NCI-H446 treated with DMSO at 0.1 percent for 48 hours (cell line): ENCODE results near the gene PPP1R9A.
A peak's percentile ranks its signal among the peaks of the same experiment; 100 is the strongest.

Experiments
- DNase-seq: peaks from one replicate; lab custom pipeline; 2025; lab: John Stamatoyannopoulos, UW

The PPP1R9A gene

DNA sequence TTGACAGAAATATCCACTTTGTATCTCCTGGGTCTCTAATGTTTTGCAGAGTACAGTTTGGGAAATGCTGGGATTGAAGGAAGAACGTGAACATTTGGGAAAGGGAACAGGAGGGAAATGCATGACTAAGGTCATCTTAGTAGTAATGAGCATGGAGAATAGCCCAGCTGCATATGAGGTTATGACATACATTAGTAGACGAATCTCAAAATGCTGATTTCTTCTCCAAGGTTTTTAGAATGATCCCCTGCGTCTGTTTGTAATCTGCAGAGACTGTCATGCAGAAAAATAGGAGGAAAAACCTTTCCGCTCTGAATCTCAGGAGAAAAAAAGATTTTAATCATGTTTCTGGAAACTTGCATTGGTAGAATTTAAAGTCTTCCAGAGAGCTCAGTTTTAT lies 133.6 kb downstream of the PPP1R9A start:
- DNase-seq: no peak

DNA sequence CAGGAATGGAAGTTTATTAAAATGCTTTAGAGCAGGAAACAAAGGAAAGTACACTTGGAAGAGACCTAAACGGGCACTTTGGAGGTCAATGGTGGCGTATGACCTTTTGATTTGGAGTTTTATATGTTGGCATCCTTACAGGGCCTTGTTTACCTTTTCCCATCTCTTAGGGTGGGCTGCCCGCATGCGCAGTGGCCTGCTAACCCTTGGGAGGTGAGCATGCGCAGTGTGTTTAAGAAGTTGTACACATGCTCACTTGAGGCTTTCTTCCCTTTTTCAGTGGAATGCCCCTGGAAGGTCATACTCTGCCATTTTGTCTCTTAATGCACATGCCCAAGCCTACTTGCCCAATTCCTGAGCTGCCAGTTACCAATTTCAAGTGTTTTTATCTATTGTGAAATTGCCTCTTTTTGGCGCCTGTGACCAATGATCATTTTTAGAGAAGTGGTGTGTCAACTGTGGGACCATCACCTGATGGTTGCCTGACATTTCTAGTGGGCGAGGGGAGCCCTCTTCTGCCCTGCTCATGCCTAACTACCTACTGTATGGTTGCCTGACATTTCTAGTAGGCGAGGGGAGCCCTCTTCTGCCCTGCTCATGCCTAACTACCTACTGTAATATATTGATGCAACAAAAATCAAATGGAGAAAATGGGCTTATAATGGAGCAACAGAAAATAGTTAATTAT lies 138.0 kb downstream of the PPP1R9A start:
- DNase-seq: peak; percentile 8

DNA sequence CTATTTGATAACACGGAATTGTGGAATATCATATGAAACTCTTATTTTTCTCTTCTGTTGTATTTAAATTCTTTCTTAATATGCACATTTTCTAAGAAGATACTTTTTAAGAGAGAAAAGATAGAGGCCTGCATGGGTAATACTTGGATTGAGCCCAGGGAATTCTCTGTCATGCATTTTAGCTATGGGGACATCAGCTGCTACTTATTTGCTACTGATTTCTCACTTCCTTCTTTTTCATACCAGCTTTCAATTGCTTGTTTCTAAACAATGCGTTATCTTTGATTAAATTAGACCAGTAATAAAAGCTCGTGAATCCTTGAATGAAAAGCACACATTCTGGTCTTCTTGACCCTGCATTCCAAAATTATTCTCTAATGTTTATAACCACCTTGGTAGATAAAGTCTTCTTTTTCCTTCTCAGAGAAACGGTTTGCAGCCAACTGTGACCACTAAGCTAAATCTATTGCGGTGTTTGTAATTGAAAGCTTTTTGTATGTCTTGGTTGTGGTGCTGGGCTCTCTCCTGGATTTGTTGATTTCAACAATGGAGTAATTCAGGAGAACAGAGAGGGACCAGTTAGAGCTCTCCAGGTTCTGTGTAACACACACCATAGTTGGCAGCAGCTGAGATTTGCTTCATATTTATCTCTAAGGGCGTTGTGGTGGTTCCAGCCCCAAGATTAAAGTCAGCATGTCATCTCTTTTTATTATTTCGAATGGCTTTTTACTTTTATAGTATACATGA lies 139.3 kb downstream of the PPP1R9A start:
- no peak for DNase-seq

DNA sequence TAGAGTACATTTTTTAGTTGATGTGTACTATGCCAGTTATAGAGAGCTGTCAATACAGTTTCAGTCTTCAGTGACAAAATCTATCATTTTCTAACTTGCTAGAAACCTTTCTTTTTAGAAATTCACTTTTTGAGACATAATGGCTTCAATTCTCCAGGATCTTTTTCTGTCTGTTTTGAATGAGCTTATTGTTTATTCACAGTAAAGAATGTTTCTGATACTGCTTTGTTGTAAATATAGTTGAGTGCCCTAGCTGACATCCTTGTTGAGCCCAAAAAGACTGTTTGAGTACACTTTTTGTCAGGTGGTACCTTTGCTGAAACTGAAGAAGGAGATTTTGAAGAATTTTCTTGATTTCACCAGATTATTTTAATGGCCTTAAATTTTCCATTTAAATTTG lies 139.9 kb downstream of the PPP1R9A start:
- DNase-seq: no peak

DNA sequence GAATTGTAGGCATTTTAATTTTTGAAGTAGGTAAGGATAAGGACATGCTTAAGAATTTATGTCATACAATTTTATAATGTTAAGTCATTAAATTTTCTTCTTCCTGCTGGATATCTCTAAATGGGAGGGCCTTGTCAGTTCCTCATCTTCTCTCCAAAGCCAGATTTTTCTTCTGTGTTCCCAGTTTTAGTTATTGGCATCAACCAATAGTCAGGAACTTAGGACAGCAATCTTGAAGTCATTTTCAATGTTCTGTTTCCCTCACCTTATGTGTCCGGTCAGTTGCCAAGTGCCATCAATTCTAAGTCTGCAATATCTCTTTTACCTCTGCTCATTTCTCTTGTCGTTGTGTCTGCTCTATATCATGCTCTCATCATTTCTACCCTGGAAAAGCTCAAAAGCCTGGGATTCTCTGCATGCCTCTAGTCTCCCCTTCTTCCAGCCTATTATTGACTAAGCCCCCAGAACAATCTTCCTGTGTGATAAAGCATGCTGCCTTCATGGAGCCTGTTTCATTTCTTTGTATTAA lies 145.2 kb downstream of the PPP1R9A start:
- no peak for DNase-seq

DNA sequence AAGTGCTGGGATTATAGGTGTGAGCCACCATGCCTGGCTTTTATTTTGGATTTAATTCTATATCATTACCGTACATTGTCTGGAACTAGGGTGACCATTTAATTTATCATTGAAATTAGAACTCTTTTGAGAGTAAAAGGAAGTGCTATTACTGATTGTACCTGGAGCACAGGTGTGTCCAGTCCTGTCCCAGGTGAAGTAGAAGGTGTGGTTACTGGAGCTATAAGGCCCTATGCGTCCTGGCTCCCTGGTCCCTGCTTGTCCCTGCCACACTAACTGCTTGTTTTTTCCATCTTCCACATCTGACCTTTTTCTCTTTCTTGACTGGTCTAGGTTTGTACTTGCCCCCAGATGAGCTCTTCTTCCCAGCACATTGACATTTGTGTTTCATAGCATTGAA lies 147.0 kb downstream of the PPP1R9A start:
- no peak for DNase-seq

DNA sequence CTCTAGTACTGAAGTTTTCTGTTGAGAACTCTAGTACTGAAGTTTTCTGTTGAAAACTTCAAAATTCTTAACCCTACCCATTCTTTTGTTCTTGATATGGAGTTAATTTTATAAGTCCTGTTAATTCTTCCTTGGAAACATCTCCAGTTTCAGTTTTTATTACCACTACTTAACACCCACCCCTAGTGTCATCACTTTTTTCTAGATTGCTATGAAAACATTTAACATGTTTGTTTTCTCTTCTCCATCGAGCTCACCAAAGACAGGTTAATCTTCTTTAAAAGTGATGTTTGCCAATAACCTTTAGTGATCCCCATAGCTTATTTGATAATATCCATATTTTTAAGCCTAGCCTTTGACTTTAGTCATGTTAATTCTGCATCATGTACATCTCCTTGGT lies 147.9 kb downstream of the PPP1R9A start:
- DNase-seq: no peak

DNA sequence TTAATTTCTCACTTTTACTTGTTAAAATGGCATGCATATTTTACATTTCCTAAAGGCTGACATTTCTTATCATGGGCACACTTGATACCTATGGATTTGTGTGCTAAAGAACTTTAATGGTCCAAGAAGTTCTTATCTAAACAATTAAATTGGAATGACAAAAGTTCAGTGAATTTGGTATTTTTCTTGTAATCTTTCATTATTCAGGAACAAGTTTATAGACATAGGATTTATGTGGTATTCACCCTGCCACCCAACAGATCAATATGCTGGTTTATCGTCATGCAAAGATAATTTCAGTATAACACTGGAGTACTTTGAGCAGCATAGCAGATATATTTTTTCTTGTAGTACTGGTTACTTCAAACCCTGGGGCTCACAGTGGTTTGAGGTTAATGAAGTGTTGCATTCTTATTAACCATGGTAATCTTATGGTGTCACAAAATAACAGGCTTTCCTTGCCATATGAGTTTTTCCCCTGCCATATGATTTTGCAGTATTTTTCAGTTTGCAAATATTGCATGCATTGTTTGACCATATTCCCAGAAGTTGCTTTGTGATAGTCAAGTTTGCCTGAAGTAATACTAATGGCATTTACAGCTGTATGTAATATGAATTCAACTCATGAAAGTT lies 148.8 kb downstream of the PPP1R9A start:
- no peak for DNase-seq

DNA sequence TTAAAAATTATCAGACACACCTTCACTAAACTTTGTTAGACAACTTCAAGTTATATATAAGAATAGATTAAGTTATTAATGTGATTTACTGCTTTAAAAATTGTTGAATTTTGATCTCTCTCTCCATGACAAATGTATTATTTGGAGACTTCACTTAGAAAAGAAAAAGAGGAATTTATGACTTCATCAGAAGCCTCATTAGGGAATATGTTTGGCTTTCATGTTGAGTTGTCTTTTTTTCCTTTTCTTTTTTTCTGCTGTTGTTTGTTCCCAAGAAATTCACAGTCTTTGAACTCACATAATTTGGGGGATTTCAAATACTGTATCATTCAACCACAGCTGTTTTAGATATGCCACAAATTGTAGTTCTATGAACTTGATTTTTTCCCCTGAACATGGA lies 149.5 kb downstream of the PPP1R9A start:
- DNase-seq: no peak

DNA sequence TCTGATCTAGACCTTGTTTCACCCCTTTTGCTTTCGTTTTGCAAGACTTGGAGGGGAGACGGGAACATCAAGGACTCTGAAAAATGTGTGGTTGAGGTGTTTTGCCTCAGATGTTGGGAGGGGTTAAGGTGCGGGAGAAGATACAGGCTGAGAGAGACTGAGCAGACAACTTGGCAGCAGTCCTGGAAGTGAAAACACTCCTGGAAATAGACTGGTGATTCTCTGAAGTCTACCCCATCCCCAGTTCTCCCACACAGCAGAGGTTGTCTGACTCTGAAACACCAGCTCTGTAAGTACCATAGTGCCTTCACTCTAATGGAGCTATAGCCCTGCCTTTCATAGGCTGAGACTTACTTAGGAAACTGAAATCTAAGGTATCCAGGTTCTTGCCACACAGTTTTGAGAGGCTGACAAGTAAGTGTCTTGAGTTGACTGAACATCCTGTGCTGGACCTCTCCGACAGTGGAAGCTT lies 152.5 kb downstream of the PPP1R9A start:
- no peak for DNase-seq

DNA sequence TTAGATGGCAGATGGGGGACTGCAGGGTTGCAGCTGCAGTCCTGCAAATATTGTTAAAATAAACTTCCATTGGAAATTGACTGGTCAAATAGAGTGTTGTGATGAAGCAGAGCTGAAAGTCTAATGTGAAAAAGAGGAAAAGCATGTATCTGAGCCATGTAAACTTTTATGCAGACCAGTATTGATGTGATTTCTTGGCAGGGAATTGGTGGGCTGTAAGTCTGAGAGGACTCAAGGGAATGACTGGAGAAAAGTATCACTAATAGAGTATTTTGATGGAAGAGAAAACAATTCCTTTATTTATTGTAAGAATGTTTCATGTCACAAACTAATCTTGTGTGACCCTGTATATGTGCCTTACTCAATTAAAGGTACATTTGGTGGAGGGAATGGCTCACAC lies 155.5 kb downstream of the PPP1R9A start:
- DNase-seq: no peak

DNA sequence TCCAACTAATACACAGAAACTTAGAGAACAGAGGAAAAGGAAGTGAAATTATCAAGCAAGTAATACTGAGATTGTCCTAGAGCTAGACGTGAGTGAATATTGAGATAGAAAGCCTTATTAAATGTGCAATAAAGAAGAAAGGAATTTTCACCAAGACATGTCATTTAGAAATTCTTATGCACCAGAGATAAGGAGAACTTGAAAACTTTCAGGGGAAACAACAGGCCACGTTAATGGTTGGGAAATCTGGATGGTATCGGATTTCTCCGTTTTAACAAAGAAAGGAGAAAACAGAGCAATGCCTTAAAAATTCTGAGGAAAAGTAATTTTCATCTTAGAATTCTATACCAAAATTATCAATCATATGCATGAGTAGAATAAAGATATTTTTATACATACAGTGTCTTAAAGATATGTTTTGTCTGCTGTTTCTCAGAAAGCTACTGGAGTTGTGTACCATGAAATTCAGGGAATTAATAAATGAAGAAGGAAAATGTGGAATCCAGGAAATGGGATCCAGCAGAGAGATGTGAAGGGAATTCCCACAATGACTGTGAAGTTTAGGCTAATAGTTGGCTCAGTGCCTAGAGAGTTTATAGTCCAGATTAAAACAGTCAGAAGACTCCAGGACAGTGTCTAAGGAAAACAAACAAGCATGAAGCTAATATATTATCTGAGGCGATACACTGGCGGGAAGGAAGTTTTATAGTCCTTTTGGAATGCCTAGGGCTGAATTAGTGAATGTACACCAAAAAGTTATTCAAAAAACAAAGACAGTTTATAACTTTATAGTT lies 159.5 kb downstream of the PPP1R9A start:
- no peak for DNase-seq

DNA sequence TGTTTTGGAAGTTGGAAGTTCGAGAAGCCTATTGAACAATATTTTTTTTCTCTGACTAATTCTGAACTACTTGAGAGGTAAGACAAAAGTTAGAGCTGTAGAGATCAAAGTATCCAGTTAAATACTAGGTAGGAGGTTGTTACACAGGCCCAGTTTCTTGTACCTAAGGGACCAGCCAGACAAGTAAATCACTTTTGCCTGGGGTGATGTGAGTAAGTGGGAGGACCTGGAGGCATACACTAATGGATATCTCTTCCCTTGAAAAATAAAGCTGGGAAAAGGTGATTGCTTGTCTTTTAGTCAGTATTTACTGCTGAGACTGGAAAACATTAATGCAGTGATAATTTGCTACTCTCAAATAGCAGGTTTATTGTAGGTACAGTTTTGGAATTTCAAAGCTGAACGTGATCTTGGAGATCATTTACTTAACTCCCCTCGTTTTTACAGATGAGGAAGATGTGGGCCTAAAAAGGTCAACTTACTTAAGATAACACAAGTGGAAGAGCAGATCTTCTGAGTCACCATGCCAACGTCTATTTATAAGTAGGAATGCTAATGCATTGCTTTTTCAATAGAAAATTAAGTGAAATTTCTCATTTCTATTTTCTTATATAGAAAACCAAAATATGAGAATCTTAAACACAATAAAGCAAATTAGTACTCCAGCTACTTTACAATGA lies 181.3 kb downstream of the PPP1R9A start:
- no peak for DNase-seq

DNA sequence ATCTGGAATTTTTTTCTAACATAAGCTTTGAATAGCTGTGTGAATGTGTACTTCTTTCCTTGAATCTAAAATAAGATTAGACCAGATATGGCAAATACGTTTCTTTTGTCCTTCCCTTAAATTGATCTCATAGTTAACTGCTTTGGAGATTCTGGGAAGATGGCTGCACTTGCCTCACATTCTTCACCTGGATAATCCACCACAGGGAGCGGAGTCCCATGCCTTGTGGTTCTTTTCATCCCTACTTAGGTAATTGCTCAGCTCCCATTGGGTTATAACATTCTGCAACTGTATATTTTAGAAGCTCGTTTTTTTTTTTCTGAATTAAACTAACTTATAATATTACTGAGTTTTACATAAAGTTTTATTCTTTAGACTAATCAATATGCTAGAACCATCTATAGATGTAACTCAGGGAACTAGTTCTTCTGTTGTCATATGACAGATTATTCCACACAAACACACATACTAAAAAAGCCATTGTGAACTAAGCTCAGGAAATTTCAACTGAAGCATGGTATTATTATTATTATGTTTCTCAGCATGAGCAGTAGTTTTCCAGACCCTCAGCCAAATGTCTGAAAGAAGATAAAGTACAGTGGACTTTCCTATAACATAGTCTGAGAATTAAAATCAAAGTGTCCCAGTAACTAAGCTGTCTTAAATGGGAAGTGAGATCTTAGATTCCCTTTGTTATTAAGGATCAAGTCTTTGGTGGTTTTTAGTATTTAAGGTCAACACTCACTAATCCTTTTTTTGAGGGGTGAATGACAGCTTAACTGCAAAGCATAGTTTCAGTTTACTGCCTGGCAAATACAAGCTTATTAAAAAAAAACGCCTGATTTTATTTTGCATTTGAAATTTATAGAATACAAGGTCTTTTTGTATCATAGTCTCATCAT lies 182.3 kb downstream of the PPP1R9A start:
- no peak for DNase-seq

DNA sequence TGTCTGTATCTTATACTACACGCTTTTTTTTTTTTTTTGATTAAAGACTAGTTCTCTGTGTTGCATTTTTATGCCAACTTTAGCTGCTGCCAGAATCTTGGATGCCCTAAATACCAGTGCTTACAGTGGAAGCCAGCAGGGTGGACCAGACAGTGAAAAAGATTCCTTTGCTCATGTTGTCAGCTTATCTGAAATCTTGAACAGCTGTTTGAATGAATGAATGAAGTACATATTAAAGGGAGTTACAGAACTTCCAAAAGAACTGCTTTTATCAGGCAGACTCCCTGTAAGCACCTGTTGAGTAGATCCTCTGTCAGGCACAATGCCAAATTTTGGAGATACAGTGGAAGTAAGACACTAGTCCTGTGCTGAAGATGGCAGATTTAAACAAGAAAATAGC lies 184.9 kb downstream of the PPP1R9A start:
- no peak for DNase-seq

DNA sequence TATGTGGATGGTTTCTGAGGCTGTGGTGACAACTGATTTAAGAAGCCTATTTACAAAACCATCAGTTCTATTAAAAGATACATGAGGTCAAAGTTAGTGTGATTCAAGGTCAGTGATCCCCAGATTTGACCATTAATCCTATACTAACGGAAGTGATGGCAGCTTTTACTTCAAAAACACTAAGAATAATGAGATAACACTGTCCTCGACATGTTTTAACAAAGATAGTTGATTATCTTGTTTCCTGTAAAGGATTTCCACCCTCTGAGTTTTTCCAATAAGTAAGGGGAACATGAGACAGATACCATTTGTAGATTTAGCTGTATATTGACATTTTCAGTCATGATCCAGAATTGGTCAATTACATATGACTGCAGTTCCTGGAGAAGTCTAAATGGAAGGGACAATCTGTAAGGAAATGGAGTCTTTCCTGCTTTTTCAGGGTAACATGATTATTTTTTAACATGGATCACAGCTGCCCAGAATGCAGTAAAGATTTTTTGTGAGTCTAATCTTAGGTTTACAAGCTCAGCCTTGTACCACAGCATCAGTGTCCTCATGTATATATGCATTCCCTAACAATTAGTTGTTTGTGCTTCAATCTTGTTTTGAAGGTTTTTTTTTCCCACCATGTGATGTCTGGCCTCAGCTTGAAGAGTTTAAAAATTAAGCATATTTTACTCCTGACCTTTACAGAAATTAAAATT lies 188.0 kb downstream of the PPP1R9A start:
- no peak for DNase-seq

DNA sequence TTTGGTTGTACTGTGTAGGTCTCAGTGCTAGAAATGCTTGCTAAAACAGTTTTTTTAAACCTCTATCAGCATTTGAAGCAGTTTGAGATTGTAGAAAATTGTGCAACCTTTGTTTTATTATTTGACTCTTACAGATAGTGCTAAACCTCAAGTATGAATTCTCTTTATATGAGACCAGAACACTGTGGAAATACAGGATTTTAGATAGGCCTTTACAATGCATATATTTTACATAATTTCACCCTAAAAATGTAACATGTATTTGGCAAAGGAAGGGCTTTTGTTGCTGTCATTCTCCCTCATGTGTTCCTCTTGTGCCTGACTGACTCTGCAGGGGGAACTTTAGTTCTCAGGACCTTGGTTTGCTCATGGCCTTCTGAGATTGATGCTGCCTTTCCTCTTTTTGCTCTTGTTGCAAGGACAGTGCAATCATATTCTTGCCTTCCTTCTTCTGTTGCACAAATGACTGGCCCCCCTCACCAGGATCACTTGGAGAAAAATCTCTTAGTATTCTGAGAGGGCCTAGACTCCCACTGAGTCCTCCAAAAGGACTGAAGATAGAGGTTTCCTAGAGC lies 188.7 kb downstream of the PPP1R9A start:
- DNase-seq: no peak

DNA sequence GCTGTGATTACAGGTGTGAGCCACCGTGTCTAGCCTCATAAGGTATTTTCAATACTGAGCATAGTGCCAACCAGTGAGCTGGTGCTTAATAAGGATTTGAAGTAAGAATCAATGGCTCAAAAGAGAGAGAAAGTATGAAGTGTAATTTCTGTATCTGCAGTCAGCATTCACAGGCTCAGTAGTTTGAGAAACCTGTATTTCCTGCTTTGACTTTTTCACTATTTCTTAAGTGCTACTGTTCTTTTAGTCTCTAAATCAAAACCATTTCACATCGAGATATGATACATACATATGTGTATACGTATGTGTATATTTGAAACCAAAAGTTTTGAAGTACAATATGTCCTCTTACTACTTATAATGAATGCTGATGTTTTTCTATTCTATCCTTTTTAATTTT lies 189.9 kb downstream of the PPP1R9A start:
- no peak for DNase-seq

DNA sequence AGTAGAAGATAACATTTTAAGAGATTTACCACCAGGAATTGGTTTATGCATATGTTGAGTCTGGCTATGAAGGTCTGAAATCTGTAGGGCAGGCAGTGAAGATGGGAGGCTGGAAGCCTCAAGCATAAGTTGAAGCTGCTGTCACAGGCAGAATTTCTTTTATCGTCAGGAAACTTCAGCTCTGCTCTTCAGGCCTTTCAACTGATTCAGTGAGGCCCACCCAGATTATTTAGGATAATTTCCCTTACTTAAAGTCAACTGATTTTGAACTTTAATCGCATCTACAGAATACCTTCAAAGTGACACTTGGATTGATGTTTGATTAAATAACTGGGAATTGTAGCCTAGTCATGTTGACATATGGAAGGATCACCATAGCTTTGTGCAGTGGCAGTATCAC lies 190.5 kb downstream of the PPP1R9A start:
- no peak for DNase-seq

DNA sequence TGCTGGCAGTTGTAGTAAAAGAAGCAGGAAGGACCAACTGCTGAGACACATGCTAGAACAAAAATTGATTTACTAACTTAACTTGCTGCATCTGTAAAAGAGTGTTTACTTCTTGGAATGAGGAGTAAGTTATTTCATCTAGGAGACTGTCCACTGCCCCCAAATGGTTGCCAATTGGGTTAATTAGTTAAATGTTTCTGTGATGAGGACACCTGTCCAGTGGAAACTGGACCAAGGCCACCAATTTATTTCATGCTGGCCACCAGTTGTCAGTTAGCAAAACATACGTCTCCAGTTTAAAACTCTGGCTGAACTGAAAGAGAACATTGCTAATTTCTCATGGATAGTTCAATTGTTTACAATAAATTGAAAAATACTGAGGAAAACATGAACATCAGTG lies 191.7 kb downstream of the PPP1R9A start:
- DNase-seq: no peak
